Omental fat pad (tissue), 4 donors: ENCODE measurements around the gene RANBP17. TPM values are rescaled to one million over a fixed set of nuclear protein-coding genes. Genes with fewer than 3 reads are reported as not detected.

Source experiments
- ATAC-seq: fragments of 150-250 bp; one replicate; pipeline ENCODE4 v1.9.1; 2016; ENCODE audit warnings: mild to moderate bottlenecking, moderate library complexity; ENCODE audit not compliant: low FRiP score
- DNase-seq: peaks from one replicate; pipeline ENCODE4 v3.0.0-alpha.2; 2019; ENCODE audit warnings: low spot score
- total RNA-seq, 4 donors: library from RNA; depleted of rRNA; stranded (reverse); fragments of >200 nt; gene quantifications; one replicate each; pipeline ENCODE4 v1.1.0, GENCODE V29; 2016
- TF ChIP-seq, protein P1 (sequence below), 3 donors: fragments of 450-650 bp; IDR thresholded peaks; one replicate each; pipeline ENCODE4 v1.5.1; 2016 to 2017; ENCODE audit warnings: antibody characterized with exemption in 3 of 3, mild to moderate bottlenecking in 3 of 3, moderate library complexity in 2 of 3

RANBP17 gene
- total RNA-seq, 4 donors from 2014 or later = 0.93 to 10.7 (median 3.8) TPM

DNA sequence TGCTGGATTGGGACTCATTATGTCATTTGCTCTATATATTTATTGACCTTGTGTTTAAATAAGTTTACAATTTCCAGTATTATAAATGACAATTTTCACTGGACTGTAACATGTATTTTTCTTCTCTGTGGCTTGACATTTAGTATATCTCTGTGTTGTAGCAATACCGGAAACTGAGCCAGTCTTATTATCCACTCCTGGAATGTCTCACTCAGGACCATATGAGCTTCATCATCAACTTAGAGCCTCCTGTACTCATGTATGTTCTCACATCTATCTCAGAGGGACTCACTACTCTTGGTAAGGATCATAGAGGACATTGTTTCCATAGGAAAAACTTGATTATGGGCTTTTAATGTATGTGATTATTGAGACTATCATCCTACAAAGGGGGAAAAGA lies 380.7 kb downstream of the RANBP17 start:
- ATAC-seq (no peak), DNase-seq (no peak)
- TF ChIP-seq, protein P1, sequence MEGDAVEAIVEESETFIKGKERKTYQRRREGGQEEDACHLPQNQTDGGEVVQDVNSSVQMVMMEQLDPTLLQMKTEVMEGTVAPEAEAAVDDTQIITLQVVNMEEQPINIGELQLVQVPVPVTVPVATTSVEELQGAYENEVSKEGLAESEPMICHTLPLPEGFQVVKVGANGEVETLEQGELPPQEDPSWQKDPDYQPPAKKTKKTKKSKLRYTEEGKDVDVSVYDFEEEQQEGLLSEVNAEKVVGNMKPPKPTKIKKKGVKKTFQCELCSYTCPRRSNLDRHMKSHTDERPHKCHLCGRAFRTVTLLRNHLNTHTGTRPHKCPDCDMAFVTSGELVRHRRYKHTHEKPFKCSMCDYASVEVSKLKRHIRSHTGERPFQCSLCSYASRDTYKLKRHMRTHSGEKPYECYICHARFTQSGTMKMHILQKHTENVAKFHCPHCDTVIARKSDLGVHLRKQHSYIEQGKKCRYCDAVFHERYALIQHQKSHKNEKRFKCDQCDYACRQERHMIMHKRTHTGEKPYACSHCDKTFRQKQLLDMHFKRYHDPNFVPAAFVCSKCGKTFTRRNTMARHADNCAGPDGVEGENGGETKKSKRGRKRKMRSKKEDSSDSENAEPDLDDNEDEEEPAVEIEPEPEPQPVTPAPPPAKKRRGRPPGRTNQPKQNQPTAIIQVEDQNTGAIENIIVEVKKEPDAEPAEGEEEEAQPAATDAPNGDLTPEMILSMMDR (IDR thresholded peaks at IDR 0.05) = no peak

DNA sequence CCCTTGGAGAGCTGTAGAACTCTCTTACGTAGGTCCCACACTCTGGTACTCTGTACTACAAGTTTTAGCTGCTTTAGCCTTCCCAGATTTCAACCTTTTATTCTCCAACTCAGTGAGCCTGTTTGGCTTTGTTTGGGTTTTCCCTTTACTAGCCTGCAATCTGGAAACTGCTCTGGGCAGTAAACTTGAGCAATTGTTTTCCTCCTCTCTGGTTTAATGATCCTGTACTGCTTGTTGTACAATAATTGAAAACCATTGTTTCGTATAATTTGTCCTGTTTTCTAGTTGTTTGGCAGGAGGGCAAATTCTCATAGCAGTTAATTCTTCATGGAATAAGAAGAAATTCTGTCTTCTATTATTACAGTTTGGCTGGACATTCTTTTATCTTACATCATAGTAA lies 384.4 kb downstream of the RANBP17 start:
- TF ChIP-seq, protein P1 (IDR thresholded peaks at IDR 0.05) = no peak
- ATAC-seq (no peak), DNase-seq (no peak)

DNA sequence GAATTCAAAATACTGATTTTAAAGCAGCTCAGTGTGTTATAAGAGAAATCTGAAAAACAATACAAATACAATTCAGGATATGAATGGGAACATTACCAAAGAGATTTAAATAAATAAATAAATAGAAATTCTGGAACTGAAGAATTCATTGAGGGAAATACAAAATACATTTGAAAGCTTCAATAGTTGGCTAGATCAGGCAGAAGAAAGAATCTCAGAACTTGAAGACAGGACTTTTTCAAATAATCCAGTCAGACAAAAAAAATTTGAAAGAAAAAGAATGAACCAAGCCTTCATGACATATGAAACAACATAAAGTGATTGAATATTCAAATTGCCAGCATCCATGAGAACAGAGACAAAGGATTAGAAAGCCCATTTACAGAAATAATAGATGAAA lies 387.6 kb downstream of the RANBP17 start:
- ATAC-seq = no peak
- TF ChIP-seq, protein P1 (IDR thresholded peaks at IDR 0.05) = no peak
- DNase-seq = no peak

DNA sequence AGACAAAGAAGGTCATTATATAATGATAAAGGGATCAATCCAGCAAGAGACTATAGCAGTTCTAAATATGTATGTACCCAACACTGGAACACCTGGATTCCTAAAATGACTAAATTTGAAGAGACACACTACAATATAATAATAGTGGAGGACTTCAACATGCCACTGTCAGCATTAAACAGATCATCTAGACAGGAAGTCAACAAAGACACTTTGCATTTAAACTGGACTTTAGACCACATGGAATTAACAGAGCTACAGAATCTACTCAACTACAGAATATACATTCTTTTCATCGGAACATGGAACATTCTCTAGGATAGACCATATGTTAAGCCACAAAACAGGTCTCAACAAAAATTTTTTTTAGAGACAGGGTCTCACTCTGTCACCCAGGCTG lies 388.9 kb downstream of the RANBP17 start:
- TF ChIP-seq, protein P1 (IDR thresholded peaks at IDR 0.05) = no peak
- DNase-seq (no peak), ATAC-seq (no peak)

DNA sequence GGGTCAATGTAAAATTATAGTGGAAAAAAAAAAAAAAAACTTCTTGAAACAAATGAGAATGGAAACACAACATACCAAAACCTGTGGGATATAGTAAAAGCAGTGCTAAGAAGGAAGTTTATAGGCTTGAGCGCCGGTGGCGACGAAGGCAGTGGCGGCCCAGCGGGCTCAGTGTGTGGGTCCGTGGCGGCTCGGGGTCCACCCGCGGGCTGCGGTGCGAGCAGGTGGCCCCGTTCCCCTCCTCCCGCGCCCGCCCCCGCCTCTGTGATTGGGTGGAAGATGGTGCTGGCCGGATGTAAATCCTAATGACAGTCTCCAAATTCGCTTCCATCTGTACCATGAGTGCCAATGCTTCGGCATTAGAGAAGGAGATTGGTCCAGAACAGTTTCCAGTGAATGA lies 389.7 kb downstream of the RANBP17 start:
- ATAC-seq = no peak
- no peak for DNase-seq
- TF ChIP-seq, protein P1 (IDR thresholded peaks at IDR 0.05) = no peak

DNA sequence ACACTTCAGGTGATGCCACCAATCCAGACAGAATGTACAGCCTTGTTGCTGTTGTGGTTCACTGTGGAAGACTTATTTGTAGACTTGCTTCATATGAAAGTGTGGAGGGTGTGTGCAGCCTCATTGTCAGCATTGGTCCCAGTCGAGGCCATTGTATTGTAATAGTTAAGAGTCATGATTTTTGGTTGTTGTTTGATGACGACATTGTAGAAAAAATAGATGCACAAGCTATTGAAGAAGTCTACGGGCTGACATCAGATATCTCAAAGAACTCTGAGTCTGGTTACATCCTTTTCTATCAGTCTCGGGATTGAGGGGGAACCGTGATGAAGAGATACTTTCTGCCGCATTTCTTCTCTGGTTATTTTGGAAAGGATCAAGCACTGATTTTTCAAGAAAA lies 390.9 kb downstream of the RANBP17 start:
- TF ChIP-seq, protein P1 (IDR thresholded peaks at IDR 0.05) = no peak
- DNase-seq (no peak), ATAC-seq (no peak)

DNA sequence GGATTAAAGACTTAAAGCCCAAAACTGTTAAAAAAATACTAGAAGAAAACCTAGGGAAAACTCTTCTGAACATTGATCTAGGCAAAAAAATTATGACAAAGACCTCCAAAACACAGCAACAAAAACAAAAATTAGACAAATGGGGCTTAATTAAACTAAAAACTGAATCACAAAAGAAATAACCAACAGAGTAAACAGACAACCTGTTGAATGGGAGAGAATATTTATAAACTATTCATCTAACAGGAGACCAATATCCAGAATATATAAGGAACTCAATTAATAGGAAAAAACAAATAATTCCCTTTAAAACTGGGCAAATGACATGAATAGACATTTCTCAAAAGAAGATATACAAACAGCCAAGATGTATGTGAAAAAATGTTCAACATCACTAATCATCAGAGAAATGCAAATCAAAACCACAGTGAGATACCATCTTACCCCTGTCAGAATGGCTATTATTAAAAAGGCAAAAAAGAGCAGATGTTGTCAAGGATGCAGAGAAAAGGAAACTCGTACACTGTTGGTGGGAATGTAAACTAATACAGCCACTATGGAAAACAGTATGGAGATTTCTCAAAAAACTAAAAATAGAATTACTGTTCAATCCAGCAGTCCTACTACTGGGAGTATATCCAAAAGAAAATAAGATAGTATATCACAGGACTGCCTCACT lies 397.1 kb downstream of the RANBP17 start:
- DNase-seq = no peak
- ATAC-seq = no peak
- TF ChIP-seq, protein P1 (IDR thresholded peaks at IDR 0.05) = no peak
